Neural crest cell (in vitro differentiated cells): ENCODE measurements around the gene RAB11FIP4. TPM values are rescaled to one million over a fixed set of nuclear protein-coding genes. Genes with fewer than 3 reads are reported as not detected.

ENCODE experiments used
- DNase-seq: peaks from one replicate; pipeline ENCODE4 v3.0.0; 2021; ENCODE audit warnings: low read depth, mixed read lengths, low spot score
- H3K27ac Mint-ChIP-seq: one replicate; pipeline ENCODE4 v1.8.0; 2021; ENCODE audit warnings: mild to moderate bottlenecking, mixed read lengths; ENCODE audit not compliant: unreplicated experiment
- H3K27me3 Mint-ChIP-seq: 2 replicates; pipeline ENCODE4 v1.8.0; 2021; ENCODE audit warnings: low read depth, mild to moderate bottlenecking, mixed read lengths
- H3K36me3 Mint-ChIP-seq: 2 replicates; pipeline ENCODE4 v1.8.0; 2021; ENCODE audit warnings: low read depth, mild to moderate bottlenecking, mixed read lengths
- H3K4me1 Mint-ChIP-seq: 2 replicates; pipeline ENCODE4 v1.8.0; 2021; ENCODE audit warnings: mixed read lengths
- H3K4me3 Mint-ChIP-seq: one replicate; pipeline ENCODE4 v1.8.0; 2021; ENCODE audit warnings: mild to moderate bottlenecking, mixed read lengths
- H3K9me3 Mint-ChIP-seq: 2 replicates; pipeline ENCODE4 v1.8.0; 2021; ENCODE audit warnings: mixed read lengths
- total RNA-seq: library from RNA; stranded (reverse); gene quantifications from 2 replicates; pipeline ENCODE4 v1.2.1, GENCODE V29; 2021
- TF ChIP-seq, protein P1 (sequence below): fragments of 200-600 bp; sonication (generic); conservative IDR thresholded peaks from 2 replicates; pipeline ENCODE4 v1.5.0; 2021; ENCODE audit warnings: antibody characterized with exemption, mild to moderate bottlenecking

The RAB11FIP4 gene
- total RNA-seq, 1 donor from 2014 or later: 7.4 TPM

DNA sequence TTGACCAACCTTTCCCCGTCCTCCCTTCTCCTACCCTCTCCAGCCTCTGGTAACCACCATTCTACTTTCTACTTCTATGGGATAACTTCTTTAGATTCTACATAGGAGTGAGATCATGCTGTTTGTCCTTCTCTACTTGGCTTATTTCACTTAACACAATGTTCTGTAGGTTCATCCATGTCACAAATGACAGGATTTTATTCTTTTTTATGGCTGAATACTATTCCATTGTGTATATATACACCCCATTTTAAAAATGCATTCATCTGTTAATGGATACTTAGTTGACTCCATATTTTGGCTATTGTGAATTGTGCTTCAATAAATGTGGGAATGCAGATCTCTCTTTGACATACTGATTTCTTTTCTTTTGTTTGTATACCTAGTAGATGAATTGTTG is 115.0 kb downstream of the RAB11FIP4 start:
- Mint-ChIP-seq H3K27me3 (no peaks in the 10 kb centered on the region), H3K27ac (no peak overlapping the region), H3K4me1 (no peaks in the 10 kb centered on the region), H3K9me3 (no peaks in the 10 kb centered on the region), H3K36me3 (no peaks in the 10 kb centered on the region), H3K4me3 (no peak overlapping the region)
- no peak for DNase-seq
- TF ChIP-seq, protein P1, sequence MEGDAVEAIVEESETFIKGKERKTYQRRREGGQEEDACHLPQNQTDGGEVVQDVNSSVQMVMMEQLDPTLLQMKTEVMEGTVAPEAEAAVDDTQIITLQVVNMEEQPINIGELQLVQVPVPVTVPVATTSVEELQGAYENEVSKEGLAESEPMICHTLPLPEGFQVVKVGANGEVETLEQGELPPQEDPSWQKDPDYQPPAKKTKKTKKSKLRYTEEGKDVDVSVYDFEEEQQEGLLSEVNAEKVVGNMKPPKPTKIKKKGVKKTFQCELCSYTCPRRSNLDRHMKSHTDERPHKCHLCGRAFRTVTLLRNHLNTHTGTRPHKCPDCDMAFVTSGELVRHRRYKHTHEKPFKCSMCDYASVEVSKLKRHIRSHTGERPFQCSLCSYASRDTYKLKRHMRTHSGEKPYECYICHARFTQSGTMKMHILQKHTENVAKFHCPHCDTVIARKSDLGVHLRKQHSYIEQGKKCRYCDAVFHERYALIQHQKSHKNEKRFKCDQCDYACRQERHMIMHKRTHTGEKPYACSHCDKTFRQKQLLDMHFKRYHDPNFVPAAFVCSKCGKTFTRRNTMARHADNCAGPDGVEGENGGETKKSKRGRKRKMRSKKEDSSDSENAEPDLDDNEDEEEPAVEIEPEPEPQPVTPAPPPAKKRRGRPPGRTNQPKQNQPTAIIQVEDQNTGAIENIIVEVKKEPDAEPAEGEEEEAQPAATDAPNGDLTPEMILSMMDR: no peak

DNA sequence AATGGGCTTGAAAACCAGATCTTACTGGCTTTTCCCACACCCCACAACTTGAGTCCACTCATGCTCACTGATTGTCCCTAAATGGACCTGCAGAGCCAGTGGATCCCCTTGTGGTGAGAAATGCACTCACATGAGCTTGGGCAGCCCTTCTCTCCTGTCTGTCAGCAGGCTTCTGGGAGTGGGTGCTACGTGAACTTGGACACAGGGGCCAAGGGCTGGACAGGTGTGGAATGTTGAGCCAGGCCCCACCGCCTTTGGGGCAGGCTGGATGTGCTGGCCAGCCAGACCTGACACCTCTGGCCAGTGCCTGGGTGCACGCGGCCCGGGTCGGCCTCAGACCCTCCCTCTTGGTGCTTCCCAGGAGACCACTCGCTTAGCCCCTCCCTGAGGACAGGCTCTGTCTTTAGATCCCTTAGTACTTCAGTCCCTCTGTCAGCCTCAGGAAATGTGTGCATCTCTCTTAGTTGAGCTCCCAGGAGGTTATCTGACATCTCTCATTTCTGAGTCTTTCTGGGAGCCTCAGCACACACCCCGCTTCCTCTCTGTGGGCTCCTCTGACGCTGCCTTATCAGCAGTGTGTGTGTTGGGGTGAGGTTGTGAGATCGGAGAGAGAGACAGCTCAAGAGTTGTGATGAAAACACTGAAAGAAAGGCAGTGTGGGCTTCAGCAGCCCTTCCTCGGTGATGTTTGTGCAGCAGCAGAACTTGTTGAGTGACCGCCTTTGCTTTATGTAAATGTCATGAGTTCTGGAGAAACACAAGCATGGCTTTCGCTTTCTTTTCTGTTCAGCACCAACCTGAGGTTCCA is 117.0 kb downstream of the RAB11FIP4 start:
- H3K36me3 Mint-ChIP-seq: no peaks in the 10 kb centered on the region
- H3K27me3 Mint-ChIP-seq: no peaks in the 10 kb centered on the region
- TF ChIP-seq, protein P1: peak; percentile 45
- no peak overlapping the region for H3K27ac Mint-ChIP-seq
- no peak overlapping the region for H3K4me3 Mint-ChIP-seq
- H3K4me1 Mint-ChIP-seq: no peaks in the 10 kb centered on the region
- H3K9me3 Mint-ChIP-seq: no peaks in the 10 kb centered on the region
- no peak for DNase-seq

DNA sequence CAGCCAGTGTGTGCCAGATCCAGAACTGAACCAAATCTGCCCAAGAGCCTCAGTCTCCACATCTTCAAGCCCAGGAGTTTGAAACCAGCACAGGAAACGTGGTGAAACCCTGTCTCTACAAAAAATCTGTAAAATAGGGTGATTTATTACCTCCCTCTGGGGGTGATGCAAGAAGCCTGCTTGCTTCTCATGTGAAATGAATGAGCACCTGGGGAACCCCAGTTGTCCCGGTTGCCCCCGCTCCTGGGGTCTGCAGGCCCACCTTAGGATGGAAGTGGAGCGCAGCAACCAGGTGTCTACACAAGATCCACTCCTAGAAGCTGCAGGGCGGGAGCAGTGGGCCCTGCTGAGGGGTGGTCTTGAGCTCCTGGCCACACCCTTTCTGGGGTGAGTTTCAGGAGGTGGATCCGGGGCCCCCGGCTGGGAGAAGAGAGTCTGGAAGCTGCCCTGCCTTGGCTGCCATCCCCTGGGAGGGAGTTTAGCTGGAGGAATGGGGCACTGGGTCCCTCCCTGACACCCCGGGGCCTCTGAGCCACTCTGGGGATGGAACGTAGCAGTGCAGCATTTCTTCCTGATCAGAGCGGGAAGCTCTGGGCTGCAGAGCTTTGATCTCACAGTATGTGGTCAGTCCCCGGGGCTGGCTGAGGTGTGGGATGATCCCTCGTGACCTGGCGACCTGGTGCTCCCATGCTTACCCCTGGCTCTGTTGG is 117.8 kb downstream of the RAB11FIP4 start:
- TF ChIP-seq, protein P1: no peak
- no peaks in the 10 kb centered on the region for H3K27me3 Mint-ChIP-seq

GRCh38 chr17:31509805-31510177 is 118.3 kb downstream of the RAB11FIP4 start:
- Mint-ChIP-seq H3K36me3 (no peaks in the 10 kb centered on the region), H3K4me3 (no peak overlapping the region), H3K27me3 (no peaks in the 10 kb centered on the region), H3K27ac (no peak overlapping the region), H3K9me3 (no peaks in the 10 kb centered on the region), H3K4me1 (no peaks in the 10 kb centered on the region)
- TF ChIP-seq, protein P1: no peak
- DNase-seq: no peak

More for the DNA sequence above, 117.8 kb downstream of the RAB11FIP4 start:
- Mint-ChIP-seq H3K27ac (no peak overlapping the region), H3K9me3 (no peaks in the 10 kb centered on the region), H3K36me3 (no peaks in the 10 kb centered on the region), H3K4me3 (no peak overlapping the region), H3K4me1 (no peaks in the 10 kb centered on the region)
- DNase-seq: no peak

DNA sequence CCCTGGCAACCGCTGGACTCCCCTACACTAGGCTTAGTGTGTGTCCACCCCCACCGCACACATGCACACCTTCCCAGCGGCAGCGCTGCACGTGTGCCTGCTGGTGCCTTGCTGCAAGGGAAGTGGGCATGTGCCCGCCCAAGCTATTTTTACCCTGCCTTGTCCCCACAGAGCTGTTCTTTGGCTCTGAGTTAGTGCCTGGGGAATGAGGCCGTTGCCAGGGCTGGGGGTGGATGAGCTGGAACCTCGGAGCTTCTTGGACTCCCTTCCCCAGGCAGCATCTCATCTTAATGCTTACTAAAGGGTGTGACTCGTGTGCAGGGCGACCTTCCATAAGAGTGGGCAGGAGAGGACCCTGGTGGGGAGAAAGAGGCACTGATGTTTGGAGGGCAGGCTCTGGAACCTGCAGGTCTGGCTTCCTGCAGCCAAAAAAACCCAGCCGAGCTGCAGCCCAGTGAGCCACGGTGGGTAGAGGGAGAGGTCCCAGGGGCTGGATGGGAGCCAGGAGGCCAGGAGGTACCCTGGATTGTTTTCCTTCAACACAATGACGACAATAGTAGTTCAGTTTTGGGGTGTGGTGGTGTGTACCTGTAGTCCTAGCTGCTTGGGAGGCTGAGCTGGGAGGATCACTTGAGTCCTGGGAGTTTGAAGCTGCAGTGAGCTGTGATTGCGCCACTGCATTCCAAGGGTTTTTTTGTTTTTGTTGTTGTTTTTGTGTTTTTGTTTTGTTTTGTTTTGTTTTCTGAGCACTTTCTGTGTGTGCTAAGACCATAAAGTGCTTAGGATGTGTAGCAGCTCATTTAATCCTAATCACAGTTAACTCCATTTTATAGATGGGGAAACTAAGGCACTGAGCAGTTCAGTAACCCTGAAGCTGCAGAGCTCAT is 119.1 kb downstream of the RAB11FIP4 start:
- Mint-ChIP-seq H3K4me1 (no peaks in the 10 kb centered on the region), H3K9me3 (no peaks in the 10 kb centered on the region), H3K36me3 (no peaks in the 10 kb centered on the region), H3K4me3 (no peak overlapping the region), H3K27me3 (no peaks in the 10 kb centered on the region), H3K27ac (no peak overlapping the region)
- no peak for DNase-seq
- TF ChIP-seq, protein P1: no peak
